ENCODE results near the gene PPCS.

DNA sequence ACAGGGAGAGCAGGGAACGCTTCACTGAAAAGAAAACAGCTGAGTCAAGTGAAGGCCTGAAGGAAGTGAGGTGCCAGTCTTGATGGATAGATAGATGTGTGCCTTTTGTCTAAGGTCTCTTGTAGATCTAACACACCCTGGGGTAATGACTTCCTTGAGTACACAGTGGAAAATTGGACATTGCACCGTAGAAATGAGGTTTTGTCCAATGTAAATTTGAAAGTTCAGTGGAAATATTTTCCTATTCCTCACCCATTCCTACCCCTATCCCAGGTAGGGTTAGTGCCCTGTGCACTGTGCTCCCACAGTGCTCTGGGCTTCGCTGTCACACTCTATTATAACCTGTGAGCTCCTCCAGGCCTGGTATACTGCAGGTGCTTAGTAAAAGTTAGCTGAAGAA lies 24.8 kb upstream of the PPCS start:
- no peak for TF ChIP-seq TAF1 (IDR thresholded peaks at IDR 0.05; ENCODE audit: borderline replicate concordance, insufficient read depth, low read length)
- TF ChIP-seq, protein P1, sequence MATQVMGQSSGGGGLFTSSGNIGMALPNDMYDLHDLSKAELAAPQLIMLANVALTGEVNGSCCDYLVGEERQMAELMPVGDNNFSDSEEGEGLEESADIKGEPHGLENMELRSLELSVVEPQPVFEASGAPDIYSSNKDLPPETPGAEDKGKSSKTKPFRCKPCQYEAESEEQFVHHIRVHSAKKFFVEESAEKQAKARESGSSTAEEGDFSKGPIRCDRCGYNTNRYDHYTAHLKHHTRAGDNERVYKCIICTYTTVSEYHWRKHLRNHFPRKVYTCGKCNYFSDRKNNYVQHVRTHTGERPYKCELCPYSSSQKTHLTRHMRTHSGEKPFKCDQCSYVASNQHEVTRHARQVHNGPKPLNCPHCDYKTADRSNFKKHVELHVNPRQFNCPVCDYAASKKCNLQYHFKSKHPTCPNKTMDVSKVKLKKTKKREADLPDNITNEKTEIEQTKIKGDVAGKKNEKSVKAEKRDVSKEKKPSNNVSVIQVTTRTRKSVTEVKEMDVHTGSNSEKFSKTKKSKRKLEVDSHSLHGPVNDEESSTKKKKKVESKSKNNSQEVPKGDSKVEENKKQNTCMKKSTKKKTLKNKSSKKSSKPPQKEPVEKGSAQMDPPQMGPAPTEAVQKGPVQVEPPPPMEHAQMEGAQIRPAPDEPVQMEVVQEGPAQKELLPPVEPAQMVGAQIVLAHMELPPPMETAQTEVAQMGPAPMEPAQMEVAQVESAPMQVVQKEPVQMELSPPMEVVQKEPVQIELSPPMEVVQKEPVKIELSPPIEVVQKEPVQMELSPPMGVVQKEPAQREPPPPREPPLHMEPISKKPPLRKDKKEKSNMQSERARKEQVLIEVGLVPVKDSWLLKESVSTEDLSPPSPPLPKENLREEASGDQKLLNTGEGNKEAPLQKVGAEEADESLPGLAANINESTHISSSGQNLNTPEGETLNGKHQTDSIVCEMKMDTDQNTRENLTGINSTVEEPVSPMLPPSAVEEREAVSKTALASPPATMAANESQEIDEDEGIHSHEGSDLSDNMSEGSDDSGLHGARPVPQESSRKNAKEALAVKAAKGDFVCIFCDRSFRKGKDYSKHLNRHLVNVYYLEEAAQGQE (IDR thresholded peaks at IDR 0.05; ENCODE audit: insufficient read depth in 1 of 2, low read depth in 2 of 2, low read length in 2 of 2) = no peak
